Hippocampal formation (tissue), 2 donors: Measurements from ENCODE around the gene BTBD7.
A peak's percentile ranks its signal among the peaks of the same experiment; 100 is the strongest.
"Not testable (repeated sequence)": the region's sequence is repeated elsewhere in the genome, so short reads cannot be mapped to it uniquely, and the experiment has no call there.

Experiments used
- DNase-seq, 2 donors: peaks; one replicate each; lab custom pipeline; 2025; lab: John Stamatoyannopoulos, UW

The BTBD7 gene

GRCh38 chr14:93249128-93249831 lies 83.6 kb downstream of the BTBD7 start:
- DNase-seq = no peak

- no peak for DNase-seq
Measured at GRCh38 chr14:93246534-93246933, 86.3 kb downstream of the BTBD7 start.

GRCh38 chr14:93245764-93246420 lies 86.9 kb downstream of the BTBD7 start:
- DNase-seq = no peak

- DNase-seq = no peak
Measured at GRCh38 chr14:93240678-93241000, 92.2 kb downstream of the BTBD7 start.

- DNase-seq = no peak
Measured at GRCh38 chr14:93239869-93240677, 92.8 kb downstream of the BTBD7 start.

- DNase-seq = no peak
Measured at GRCh38 chr14:93234798-93235197, 98.0 kb downstream of the BTBD7 start.

- not testable (repeated sequence) for DNase-seq
Measured at GRCh38 chr14:93233078-93233477, 99.8 kb downstream of the BTBD7 start.

- DNase-seq = no peak
Measured at GRCh38 chr14:93232159-93232558, 100.7 kb downstream of the BTBD7 start.

GRCh38 chr14:93231129-93231979 lies 101.5 kb downstream of the BTBD7 start:
- peak in 1 of 2 donors; percentile 4 for DNase-seq

- DNase-seq = no peak
Measured at GRCh38 chr14:93230539-93230938, 102.3 kb downstream of the BTBD7 start.

GRCh38 chr14:93228550-93228949 lies 104.3 kb downstream of the BTBD7 start:
- no peak for DNase-seq

- DNase-seq = no peak
Measured at GRCh38 chr14:93223565-93223964, 109.3 kb downstream of the BTBD7 start.

- no peak for DNase-seq
Measured at GRCh38 chr14:93220509-93220908, 112.3 kb downstream of the BTBD7 start.

- no peak for DNase-seq
Measured at GRCh38 chr14:93219103-93219726, 113.6 kb downstream of the BTBD7 start.

GRCh38 chr14:93214598-93214997 lies 118.2 kb downstream of the BTBD7 start:
- DNase-seq = no peak

GRCh38 chr14:93212432-93212831 lies 120.4 kb downstream of the BTBD7 start:
- no peak for DNase-seq

GRCh38 chr14:93207468-93208308 lies 125.1 kb downstream of the BTBD7 start:
- peak in 1 of 2 donors; percentile 31 for DNase-seq

- DNase-seq = peak; percentile 96 to 97
Measured at GRCh38 chr14:93206793-93207467, 125.9 kb downstream of the BTBD7 start, which contains the start of the genes GON7 and UBR7. GON7 (minus strand) TSS chr14:93207065; CDS start chr14:93207037, 28 bp downstream. UBR7 (plus strand) TSS chr14:93207256; CDS start chr14:93207292, 36 bp downstream.

- DNase-seq = no peak
Measured at GRCh38 chr14:93201155-93201704, 131.6 kb downstream of the BTBD7 start.
